ENCODE data around the gene GTF2A1L.

GTF2A1L gene

GRCh38 chr2:48586433-48586832 is 31.2 kb upstream of the GTF2A1L start:
- Histone ChIP-seq H3K9ac (ENCODE audit: low read length) (no peak overlapping the region), H2AFZ (ENCODE audit: low read depth, low read length) (no peak overlapping the region), H3K9me3 (ENCODE audit: insufficient read depth, low read length) (no peaks in the 10 kb centered on the region), H3K4me2 (ENCODE audit: low read length) (no peak overlapping the region), H3K4me1 (ENCODE audit: low read length) (peaks cover 3% of the 10 kb centered on the region; the same call in 1 of the 2 replicates), H3K27me3 (ENCODE audit: low read depth, low read length) (peaks cover 8% of the 10 kb centered on the region), H3K27ac (ENCODE audit: low read length) (no peak overlapping the region), H3K79me2 (ENCODE audit: low read length) (no peaks in the 10 kb centered on the region), H4K20me1 (ENCODE audit: insufficient read depth, low read length) (no peaks in the 10 kb centered on the region), H3K4me3 (ENCODE audit: low read length) (no peak overlapping the region), H3K36me3 (replicated peaks; ENCODE audit: low read depth, low read length) (no peaks in the 10 kb centered on the region)
- TF ChIP-seq EZH2phosphoT487 (IDR thresholded peaks at IDR 0.05; ENCODE audit: low read depth) (no peak), CTCF (IDR thresholded peaks at IDR 0.05; ENCODE audit: low read depth, low read length) (no peak)

- Histone ChIP-seq H3K27me3 (ENCODE audit: low read depth, low read length) (0 out of 2 replicates have a peak, but pooled peaks cover 2% of the 10 kb centered on the region), H3K27ac (ENCODE audit: low read length) (no peak overlapping the region), H3K9me3 (ENCODE audit: insufficient read depth, low read length) (no peaks in the 10 kb centered on the region), H3K4me2 (ENCODE audit: low read length) (no peak overlapping the region), H4K20me1 (ENCODE audit: insufficient read depth, low read length) (no peaks in the 10 kb centered on the region), H3K4me1 (ENCODE audit: low read length) (peaks cover 3% of the 10 kb centered on the region; the same call in 1 of the 2 replicates), H3K9ac (ENCODE audit: low read length) (no peak overlapping the region), H3K4me3 (ENCODE audit: low read length) (no peak overlapping the region), H3K36me3 (replicated peaks; ENCODE audit: low read depth, low read length) (no peaks in the 10 kb centered on the region), H2AFZ (ENCODE audit: low read depth, low read length) (no peak overlapping the region), H3K79me2 (ENCODE audit: low read length) (no peaks in the 10 kb centered on the region)
- TF ChIP-seq EZH2phosphoT487 (IDR thresholded peaks at IDR 0.05; ENCODE audit: low read depth): no peak
- TF ChIP-seq CTCF (IDR thresholded peaks at IDR 0.05; ENCODE audit: low read depth, low read length): no peak
Measured at GRCh38 chr2:48587560-48587959, 30.1 kb upstream of the GTF2A1L start.

GRCh38 chr2:48587961-48588360 is 29.7 kb upstream of the GTF2A1L start:
- H3K36me3 ChIP-seq (replicated peaks; ENCODE audit: low read depth, low read length): no peaks in the 10 kb centered on the region
- 0 out of 2 replicates have a peak, but pooled peaks cover 2% of the 10 kb centered on the region for H3K27me3 ChIP-seq (ENCODE audit: low read depth, low read length)
- H3K4me2 ChIP-seq (ENCODE audit: low read length): no peak overlapping the region
- no peaks in the 10 kb centered on the region for H3K79me2 ChIP-seq (ENCODE audit: low read length)
- TF ChIP-seq CTCF (IDR thresholded peaks at IDR 0.05; ENCODE audit: low read depth, low read length): no peak
- no peak for TF ChIP-seq EZH2phosphoT487 (IDR thresholded peaks at IDR 0.05; ENCODE audit: low read depth)
- H3K4me1 ChIP-seq (ENCODE audit: low read length): peaks cover 3% of the 10 kb centered on the region; the same call in 1 of the 2 replicates
- no peak overlapping the region for H2AFZ ChIP-seq (ENCODE audit: low read depth, low read length)
- H4K20me1 ChIP-seq (ENCODE audit: insufficient read depth, low read length): no peaks in the 10 kb centered on the region
- no peak overlapping the region for H3K4me3 ChIP-seq (ENCODE audit: low read length)
- H3K9ac ChIP-seq (ENCODE audit: low read length): no peak overlapping the region
- H3K9me3 ChIP-seq (ENCODE audit: insufficient read depth, low read length): no peaks in the 10 kb centered on the region
- no peak overlapping the region for H3K27ac ChIP-seq (ENCODE audit: low read length)

GRCh38 chr2:48588745-48589144 is 28.9 kb upstream of the GTF2A1L start:
- Histone ChIP-seq H3K27ac (ENCODE audit: low read length) (no peak overlapping the region), H3K9me3 (ENCODE audit: insufficient read depth, low read length) (no peaks in the 10 kb centered on the region), H3K9ac (ENCODE audit: low read length) (no peak overlapping the region), H3K4me1 (ENCODE audit: low read length) (peaks cover 3% of the 10 kb centered on the region; the same call in 1 of the 2 replicates), H3K27me3 (ENCODE audit: low read depth, low read length) (0 out of 2 replicates have a peak, but pooled peaks cover 2% of the 10 kb centered on the region), H3K36me3 (replicated peaks; ENCODE audit: low read depth, low read length) (no peaks in the 10 kb centered on the region), H3K4me3 (ENCODE audit: low read length) (peak overlapping the region; percentile 29; the same call in 1 of the 2 replicates), H3K4me2 (ENCODE audit: low read length) (peak overlapping the region; percentile 42), H4K20me1 (ENCODE audit: insufficient read depth, low read length) (no peaks in the 10 kb centered on the region), H3K79me2 (ENCODE audit: low read length) (no peaks in the 10 kb centered on the region), H2AFZ (ENCODE audit: low read depth, low read length) (0 out of 2 replicates have a peak overlapping the region, but pooled peaks have one; percentile 8)
- TF ChIP-seq EZH2phosphoT487 (IDR thresholded peaks at IDR 0.05; ENCODE audit: low read depth): no peak
- TF ChIP-seq CTCF (IDR thresholded peaks at IDR 0.05; ENCODE audit: low read depth, low read length): no peak

Data from OCI-LY3 (cell line).